Adipose tissue (tissue), 3 donors: ENCODE measurements around the gene FDX2. TPM values are rescaled to one million over a fixed set of nuclear protein-coding genes. Genes with fewer than 3 reads are reported as not detected.
"Not testable (repeated sequence)": the region's sequence is repeated elsewhere in the genome, so short reads cannot be mapped to it uniquely, and the experiment has no call there.

Source experiments
- H3K27ac ChIP-seq: one replicate; pipeline ENCODE4 v1.5.1; 2013; ENCODE audit warnings: low read depth, low read length
- WGBS, 3 donors: extraction: QIAGEN DNeasy Blood & Tissue Kit; methylation state at CpG; one replicate each; pipeline ENCODE4 v1.1.7; 2013; 5-methylcytosine and 5-hydroxymethylcytosine counted together
- polyA plus RNA-seq, 3 donors: library from polyadenylated mRNA; stranded (reverse); fragments of 200-250 nt; gene quantifications; one replicate each; pipeline ENCODE4 v1.2.3, GENCODE V29; 2013
- donor health status: healthy with polysubstance abuse.
- donor health status: Bipolar disorder and iron deficiency.
- donor health status: healthy.

The FDX2 gene
- polyA plus RNA-seq, 3 donors, result 13.0 to 22.5 (median 19.1) TPM

DNA sequence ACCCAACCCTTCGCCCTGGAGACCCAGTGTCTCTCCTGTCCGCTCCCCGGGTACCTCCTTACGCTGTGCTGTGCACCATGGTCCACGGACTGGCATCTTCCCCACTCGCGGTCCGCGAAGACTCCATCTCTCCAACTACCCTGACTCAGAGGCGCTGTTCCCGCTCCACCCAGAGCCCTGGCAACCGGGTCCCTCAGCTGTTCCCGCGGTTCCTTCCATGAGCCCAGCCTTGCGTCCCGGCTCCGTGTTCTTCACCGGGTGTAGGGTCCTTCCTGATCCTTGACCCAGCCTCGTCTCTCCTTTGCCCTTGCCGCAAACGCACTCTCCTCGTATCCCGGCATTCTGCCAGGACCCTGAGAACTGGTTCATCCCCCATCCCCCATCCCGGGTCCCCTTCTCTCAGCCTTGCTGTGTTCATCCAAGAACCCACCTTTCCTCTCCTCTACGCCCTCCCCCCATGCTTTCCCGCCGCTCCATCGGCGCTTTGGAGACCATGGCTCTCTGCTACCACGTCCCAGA is 25.4 kb downstream of the FDX2 start:
- WGBS, 3 donors, result 1 to 2% (median 1%) methylated on average over 30 of the region's 30 CpGs

GRCh38 chr19:10289836-10290356 is 25.9 kb downstream of the FDX2 start, which contains the start of gene ICAM5:
ICAM5 (plus strand) TSS chr19:10289952; CDS start chr19:10290044, 92 bp downstream.
- WGBS, 3 donors, result 1 to 2% (median 2%) methylated on average over 25 to 44 of the region's 45 CpGs
- H3K27ac ChIP-seq, result no peak within 1 kb of the TSS

More for the DNA sequence above, 25.4 kb downstream of the FDX2 start:
- H3K27ac ChIP-seq, result no peak overlapping the region

DNA sequence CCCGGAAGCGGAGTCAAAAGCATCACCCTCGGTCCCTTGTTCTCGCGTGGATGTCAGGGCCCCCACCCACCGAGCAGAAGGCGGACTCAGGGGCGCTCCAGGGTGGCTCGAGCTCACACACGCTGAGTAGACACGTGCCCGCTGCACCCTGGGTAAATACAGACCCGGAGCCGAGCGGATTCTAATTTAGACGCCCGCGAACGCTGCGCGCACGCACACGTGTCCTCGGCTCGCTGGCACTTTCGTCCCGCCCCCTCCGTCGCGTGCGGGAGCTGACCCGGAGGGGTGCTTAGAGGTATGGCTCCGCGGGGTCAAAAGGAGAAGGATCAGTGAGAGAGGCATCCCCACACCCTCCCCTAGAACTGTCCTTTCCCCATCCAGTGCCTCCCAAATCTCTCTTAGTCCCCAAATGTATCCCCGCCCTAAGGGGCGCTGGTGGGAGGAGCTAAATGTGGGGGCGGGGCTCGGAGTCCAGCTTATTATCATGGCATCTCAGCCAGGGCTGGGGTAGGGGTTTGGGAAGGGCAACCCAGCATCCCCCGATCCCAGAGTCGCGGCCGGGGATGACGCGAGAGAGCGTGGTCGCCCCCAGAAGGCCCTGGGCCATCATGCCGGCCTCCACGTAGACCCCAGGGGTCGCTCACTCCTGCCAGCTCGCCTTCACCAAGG is 26.5 kb downstream of the FDX2 start:
- no peak overlapping the region for H3K27ac ChIP-seq
- WGBS, 3 donors, result 1% methylated on average over 44 to 50 of the region's 50 CpGs

GRCh38 chr19:10288662-10289166 is 27.1 kb downstream of the FDX2 start:
- H3K27ac ChIP-seq, result no peak overlapping the region
- WGBS, 3 donors, result 4 to 9% (median 5%) methylated on average over 23 of the region's 23 CpGs

GRCh38 chr19:10286803-10287737 is 28.7 kb downstream of the FDX2 start, which contains the start of gene ICAM4:
ICAM4 (plus strand) TSS chr19:10286955; CDS start chr19:10287013, 58 bp downstream.
- H3K27ac ChIP-seq, result no peak within 1 kb of the TSS
- 2 to 5% (median 4%) methylated on average over 51 to 59 of the region's 59 CpGs for WGBS, 3 donors

DNA sequence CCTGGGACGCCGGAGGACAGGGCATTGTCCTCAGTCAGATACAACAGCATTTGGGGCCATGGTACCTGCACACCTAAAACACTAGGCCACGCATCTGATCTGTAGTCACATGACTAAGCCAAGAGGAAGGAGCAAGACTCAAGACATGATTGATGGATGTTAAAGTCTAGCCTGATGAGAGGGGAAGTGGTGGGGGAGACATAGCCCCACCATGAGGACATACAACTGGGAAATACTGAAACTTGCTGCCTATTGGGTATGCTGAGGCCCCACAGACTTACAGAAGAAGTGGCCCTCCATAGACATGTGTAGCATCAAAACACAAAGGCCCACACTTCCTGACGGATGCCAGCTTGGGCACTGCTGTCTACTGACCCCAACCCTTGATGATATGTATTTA is 30.4 kb downstream of the FDX2 start:
- no peak overlapping the region for H3K27ac ChIP-seq
- WGBS, 3 donors, result 87 to 94% (median 89%) methylated on average over 4 of the region's 4 CpGs

DNA sequence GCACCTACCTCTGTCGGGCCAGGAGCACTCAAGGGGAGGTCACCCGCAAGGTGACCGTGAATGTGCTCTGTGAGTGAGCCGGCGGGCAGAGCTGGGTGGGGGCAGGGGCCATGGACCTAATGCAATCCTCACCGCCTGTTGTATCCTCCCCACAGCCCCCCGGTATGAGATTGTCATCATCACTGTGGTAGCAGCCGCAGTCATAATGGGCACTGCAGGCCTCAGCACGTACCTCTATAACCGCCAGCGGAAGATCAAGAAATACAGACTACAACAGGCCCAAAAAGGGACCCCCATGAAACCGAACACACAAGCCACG is 30.9 kb downstream of the FDX2 start:
- no peak overlapping the region for H3K27ac ChIP-seq
- WGBS, 3 donors, result 93 to 97% (median 94%) methylated on average over 13 of the region's 13 CpGs

DNA sequence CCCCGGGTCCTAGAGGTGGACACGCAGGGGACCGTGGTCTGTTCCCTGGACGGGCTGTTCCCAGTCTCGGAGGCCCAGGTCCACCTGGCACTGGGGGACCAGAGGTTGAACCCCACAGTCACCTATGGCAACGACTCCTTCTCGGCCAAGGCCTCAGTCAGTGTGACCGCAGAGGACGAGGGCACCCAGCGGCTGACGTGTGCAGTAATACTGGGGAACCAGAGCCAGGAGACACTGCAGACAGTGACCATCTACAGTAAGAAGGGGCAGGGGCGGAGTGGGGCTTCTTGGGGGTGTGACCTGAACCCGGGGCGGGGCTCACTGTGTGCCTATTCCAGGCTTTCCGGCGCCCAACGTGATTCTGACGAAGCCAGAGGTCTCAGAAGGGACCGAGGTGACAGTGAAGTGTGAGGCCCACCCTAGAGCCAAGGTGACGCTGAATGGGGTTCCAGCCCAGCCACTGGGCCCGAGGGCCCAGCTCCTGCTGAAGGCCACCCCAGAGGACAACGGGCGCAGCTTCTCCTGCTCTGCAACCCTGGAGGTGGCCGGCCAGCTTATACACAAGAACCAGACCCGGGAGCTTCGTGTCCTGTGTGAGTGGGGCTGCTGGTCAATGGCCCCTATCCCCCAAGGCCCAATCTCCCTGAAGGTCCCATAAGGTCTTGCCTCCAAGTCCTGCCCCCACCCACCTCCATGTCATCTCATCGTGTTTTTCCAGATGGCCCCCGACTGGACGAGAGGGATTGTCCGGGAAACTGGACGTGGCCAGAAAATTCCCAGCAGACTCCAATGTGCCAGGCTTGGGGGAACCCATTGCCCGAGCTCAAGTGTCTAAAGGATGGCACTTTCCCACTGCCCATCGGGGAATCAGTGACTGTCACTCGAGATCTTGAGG is 31.5 kb downstream of the FDX2 start:
- 88 to 95% (median 91%) methylated on average over 34 of the region's 34 CpGs for WGBS, 3 donors
- H3K27ac ChIP-seq, result no peak overlapping the region

DNA sequence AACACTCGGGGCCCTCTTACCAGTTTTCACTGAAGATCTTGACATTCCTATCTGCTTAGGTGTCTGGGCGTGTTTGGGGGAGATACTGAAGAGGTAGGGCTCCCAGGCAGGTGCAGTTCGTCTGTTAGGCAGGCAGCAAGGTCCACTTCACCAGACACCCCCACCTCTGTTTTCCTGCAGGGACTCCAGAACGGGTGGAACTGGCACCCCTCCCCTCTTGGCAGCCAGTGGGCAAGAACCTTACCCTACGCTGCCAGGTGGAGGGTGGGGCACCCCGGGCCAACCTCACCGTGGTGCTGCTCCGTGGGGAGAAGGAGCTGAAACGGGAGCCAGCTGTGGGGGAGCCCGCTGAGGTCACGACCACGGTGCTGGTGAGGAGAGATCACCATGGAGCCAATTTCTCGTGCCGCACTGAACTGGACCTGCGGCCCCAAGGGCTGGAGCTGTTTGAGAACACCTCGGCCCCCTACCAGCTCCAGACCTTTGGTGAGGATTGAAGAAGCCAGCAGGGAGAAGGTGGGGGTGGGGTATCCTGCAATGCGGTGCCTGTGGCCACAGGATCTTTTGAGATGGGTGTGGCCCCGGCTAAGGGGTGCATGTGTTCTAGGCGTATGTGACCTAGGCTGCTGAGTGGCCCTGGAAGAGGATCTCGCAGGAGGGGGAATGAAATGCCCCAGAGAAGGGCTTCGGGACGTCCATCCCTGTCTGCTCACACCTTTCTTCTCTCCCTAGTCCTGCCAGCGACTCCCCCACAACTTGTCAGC is 32.3 kb downstream of the FDX2 start:
- H3K27ac ChIP-seq, result no peak overlapping the region
- WGBS, 3 donors, result 61 to 89% (median 84%) methylated on average over 22 to 23 of the region's 23 CpGs

DNA sequence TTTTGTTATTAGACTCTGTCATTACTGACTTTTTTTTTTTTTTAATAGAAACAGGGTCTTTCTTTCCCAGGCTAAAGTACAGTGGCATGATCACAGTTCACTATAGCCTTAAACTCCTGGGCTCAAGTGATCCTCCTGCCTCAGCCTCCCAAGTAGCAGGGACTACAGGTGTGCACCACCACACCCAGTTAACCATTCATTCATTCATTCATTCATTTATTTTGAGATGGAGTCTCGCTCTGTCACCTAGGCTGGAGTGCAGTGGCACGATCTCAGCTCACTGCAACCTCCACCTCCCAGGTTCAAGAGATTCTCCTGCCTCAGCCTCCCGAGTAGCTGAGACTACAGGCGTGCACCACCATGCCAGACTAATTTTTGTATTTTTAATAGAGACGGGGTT is 33.8 kb downstream of the FDX2 start:
- not testable (repeated sequence) for H3K27ac ChIP-seq
- WGBS, 3 donors, result 89 to 100% (median 97%) methylated on average over 5 of the region's 5 CpGs

- no peak overlapping the region for H3K27ac ChIP-seq
- 77 to 82% (median 81%) methylated on average over 5 of the region's 5 CpGs for WGBS, 3 donors
Measured at GRCh38 chr19:10279737-10280442, 35.9 kb downstream of the FDX2 start.

GRCh38 chr19:10278935-10279334 is 36.9 kb downstream of the FDX2 start:
- no peak overlapping the region for H3K27ac ChIP-seq
- 76 to 100% (median 97%) methylated on average over 1 of the region's 1 CpG for WGBS, 3 donors

- no peak overlapping the region for H3K27ac ChIP-seq
- WGBS, 3 donors, result 82 to 93% (median 91%) methylated on average over 9 of the region's 9 CpGs
Measured at GRCh38 chr19:10277795-10278589, 37.8 kb downstream of the FDX2 start.

- H3K27ac ChIP-seq, result no peak overlapping the region
- WGBS, 3 donors, result 77 to 92% (median 90%) methylated on average over 10 of the region's 10 CpGs
Measured at GRCh38 chr19:10274589-10274988, 41.2 kb downstream of the FDX2 start.

DNA sequence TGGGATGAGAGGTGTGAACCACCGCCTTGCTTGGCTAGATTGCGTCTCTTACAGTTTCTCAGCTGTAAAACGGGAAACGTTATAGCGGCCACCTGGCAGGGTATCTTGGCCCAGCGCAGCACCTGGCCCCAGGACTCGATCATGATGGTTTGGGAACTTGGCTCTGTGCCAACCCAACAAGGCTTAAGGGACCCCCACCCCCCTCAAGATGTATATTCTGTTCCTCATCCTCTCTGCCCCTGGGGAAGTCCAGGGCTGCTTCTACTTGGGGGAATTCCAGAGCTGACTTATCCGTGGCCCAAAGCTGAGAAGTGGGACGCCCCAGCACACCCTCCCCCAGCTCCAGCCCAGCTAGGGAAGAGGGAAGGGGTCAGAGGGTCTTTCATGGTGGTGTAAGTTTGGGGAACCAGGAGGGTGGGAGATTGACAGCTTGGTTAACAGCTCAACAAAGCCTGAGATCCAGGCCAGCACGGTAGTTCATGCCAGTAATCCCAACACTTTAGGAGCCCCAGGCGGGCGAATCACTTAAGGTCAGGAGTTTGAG is 44.2 kb downstream of the FDX2 start:
- 21 to 30% (median 28%) methylated on average over 12 of the region's 12 CpGs for WGBS, 3 donors
- peak overlapping the region; percentile 66 for H3K27ac ChIP-seq
